HEK293T (cell line): ENCODE results near the gene POLQ.

Experiments
- SP1 ChIP-seq: fragments of 450-650 bp; IDR thresholded peaks from 2 replicates; pipeline ENCODE4 v1.6.1; 2017
- SUZ12 ChIP-seq: fragments of 450-650 bp; IDR thresholded peaks from 2 replicates; pipeline ENCODE4 v1.6.1; 2016; ENCODE audit warnings: mild to moderate bottlenecking

DNA sequence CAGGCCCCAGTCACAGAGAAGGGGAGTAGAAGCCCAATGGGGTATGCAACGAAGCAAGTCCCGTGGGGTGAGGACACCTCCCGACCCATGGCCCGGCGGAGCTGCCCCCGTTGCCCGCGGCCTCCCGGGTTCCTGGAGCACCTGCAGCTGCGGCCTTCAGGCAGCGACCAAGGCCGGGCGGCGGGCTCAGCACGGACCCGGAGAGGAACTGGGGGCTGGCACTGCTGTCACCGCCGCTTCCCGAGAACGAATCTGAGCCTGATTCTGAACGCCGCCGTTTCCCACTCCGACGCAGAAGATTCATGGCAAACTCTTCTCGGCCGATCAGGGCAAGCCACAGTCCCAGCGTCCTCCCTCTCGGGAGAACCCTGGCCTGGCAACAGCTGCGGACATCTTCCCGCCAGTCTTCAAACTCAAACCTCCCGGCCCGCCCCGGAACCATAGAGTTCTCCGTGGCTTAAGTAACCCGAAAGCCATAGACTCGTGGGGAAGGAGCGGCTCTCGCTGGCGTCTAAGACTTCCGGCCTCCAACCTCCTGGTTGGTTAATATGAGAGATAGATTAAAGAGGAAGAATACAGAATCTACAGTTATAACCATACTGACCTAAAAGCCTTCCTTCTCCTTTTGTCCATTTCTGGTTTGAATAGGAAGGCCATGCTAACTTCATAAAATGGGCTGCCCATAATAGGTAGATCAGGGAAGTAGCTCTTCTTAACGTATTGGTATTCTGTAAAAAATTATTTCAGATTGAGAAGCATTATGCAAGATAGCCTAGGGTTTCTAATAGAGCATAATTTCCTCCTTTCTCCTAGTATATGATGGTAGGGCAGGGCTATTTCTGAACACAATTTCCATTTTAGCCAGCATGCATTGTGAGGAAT, at the start of gene POLQ:
- TF ChIP-seq SP1 (no peak), SUZ12 (no peak)
